Mammary epithelial cell (primary cell): Measurements from ENCODE around the gene ITGB2.

Experiments used
- EZH2 ChIP-seq: IDR thresholded peaks from 2 replicates; pipeline ENCODE4 v1.6.1; 2012; ENCODE audit warnings: low read length, inconsistent platforms, borderline replicate concordance
- TF ChIP-seq, protein P1 (sequence below), 2 donors: IDR thresholded peaks in 1 of 2; conservative IDR thresholded peaks in 1 of 2; 2 replicates each; pipeline ENCODE4 v1.5.1; 2011 to 2012; ENCODE audit warnings: inconsistent platforms in 2 of 2, low read length in 2 of 2, mild to moderate bottlenecking in 2 of 2, control low read depth in 1 of 2, low read depth in 1 of 2; ENCODE audit not compliant: insufficient read depth in 1 of 2; ENCODE audit errors: extremely low read depth in 1 of 2

DNA sequence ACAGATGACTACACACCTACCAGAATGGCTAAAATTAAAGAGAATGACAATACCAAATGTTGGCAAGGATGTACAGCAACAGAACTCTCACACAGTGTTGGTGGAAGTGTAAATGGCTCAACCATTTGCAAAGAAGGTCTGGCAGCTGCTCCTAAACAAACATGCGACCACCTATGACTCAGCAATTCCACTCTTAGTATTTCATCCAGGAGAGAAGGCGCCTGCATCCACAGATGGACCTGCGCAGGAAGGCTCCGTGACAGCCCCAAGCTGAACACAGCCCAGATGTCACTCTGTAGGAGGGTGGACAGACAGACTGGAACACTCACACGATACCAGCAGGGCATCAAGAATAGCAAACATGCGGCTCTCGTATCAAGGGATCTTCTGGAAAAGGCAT lies 53.9 kb downstream of the ITGB2 start:
- no peak for TF ChIP-seq EZH2
- TF ChIP-seq, protein P1, sequence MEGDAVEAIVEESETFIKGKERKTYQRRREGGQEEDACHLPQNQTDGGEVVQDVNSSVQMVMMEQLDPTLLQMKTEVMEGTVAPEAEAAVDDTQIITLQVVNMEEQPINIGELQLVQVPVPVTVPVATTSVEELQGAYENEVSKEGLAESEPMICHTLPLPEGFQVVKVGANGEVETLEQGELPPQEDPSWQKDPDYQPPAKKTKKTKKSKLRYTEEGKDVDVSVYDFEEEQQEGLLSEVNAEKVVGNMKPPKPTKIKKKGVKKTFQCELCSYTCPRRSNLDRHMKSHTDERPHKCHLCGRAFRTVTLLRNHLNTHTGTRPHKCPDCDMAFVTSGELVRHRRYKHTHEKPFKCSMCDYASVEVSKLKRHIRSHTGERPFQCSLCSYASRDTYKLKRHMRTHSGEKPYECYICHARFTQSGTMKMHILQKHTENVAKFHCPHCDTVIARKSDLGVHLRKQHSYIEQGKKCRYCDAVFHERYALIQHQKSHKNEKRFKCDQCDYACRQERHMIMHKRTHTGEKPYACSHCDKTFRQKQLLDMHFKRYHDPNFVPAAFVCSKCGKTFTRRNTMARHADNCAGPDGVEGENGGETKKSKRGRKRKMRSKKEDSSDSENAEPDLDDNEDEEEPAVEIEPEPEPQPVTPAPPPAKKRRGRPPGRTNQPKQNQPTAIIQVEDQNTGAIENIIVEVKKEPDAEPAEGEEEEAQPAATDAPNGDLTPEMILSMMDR (conservative IDR thresholded peaks at IDR 0.05 in 1 of 2, IDR thresholded peaks at IDR 0.05 in 1 of 2; ENCODE audit: extremely low read depth in 1 of 2, insufficient read depth in 1 of 2, low read depth in 1 of 2, low read length in 2 of 2), result no peak
